ENCODE results near the gene CCDC159.

The CCDC159 gene

GRCh38 chr19:11322269-11323024, 23.9 kb upstream of the CCDC159 start:
- H3K27ac ChIP-seq (ENCODE audit: low read depth, low read length): no peak overlapping the region
- TF ChIP-seq CTCF (IDR thresholded peaks at IDR 0.05; ENCODE audit: insufficient read depth, low read length, poor library complexity, severe bottlenecking) (no peak), EZH2phosphoT487 (conservative IDR thresholded peaks at IDR 0.05; ENCODE audit: low read length) (no peak)
- no peaks in the 10 kb centered on the region for H3K79me2 ChIP-seq (ENCODE audit: insufficient read depth, low read length)
- H3K4me3 ChIP-seq (ENCODE audit: insufficient read depth, low read length, poor library complexity, severe bottlenecking): no peak overlapping the region
- no peaks in the 10 kb centered on the region for H3F3A ChIP-seq (ENCODE audit: insufficient read depth)
- no peaks in the 10 kb centered on the region for H3K36me3 ChIP-seq (ENCODE audit: low read length)
- no peak overlapping the region for H2AFZ ChIP-seq (ENCODE audit: low read depth, low read length, severe bottlenecking)
- H3K9me2 ChIP-seq (replicated peaks; ENCODE audit: insufficient read depth, low read length): no peaks in the 10 kb centered on the region
- H3K27me3 ChIP-seq (ENCODE audit: low read length): no peaks in the 10 kb centered on the region
- H3K4me2 ChIP-seq (ENCODE audit: low read depth, low read length, poor library complexity, severe bottlenecking): no peak overlapping the region
- H3K9me3 ChIP-seq (ENCODE audit: insufficient read depth, low read length): no peaks in the 10 kb centered on the region
- H3K9ac ChIP-seq (ENCODE audit: low read length): no peak overlapping the region
- H4K20me1 ChIP-seq (ENCODE audit: low read depth, low read length): no peaks in the 10 kb centered on the region

DNA sequence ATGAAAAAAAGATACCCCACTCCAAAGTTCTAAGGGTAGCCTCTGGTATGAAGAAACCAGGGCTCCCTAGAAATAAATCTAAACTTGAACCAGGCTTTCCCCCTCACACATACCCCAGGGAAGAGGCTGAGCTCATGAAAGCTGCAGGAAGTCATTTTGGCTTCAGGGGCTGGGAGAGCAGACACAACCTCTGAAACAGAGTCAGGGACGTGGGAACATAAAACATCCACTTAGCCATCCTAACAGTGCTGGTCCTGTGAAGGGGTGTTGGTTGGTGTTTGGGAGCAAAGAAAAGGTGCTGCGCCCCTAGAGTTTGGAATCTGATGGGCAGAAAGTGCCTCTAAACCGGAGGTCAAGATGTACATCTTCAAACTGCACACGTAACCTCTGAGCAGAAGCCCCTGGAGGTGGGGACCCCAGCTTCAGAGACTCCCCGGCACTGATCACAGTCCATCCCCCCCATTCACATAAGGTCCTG, 22.7 kb upstream of the CCDC159 start:
- Histone ChIP-seq H3K9me2 (replicated peaks; ENCODE audit: insufficient read depth, low read length) (no peaks in the 10 kb centered on the region), H3K27me3 (ENCODE audit: low read length) (no peaks in the 10 kb centered on the region), H3K9me3 (ENCODE audit: insufficient read depth, low read length) (no peaks in the 10 kb centered on the region), H3K36me3 (ENCODE audit: low read length) (no peaks in the 10 kb centered on the region), H3K79me2 (ENCODE audit: insufficient read depth, low read length) (no peaks in the 10 kb centered on the region), H3K27ac (ENCODE audit: low read depth, low read length) (no peak overlapping the region), H3K4me2 (ENCODE audit: low read depth, low read length, poor library complexity, severe bottlenecking) (no peak overlapping the region), H4K20me1 (ENCODE audit: low read depth, low read length) (no peaks in the 10 kb centered on the region), H2AFZ (ENCODE audit: low read depth, low read length, severe bottlenecking) (no peak overlapping the region), H3K9ac (ENCODE audit: low read length) (no peak overlapping the region), H3K4me3 (ENCODE audit: insufficient read depth, low read length, poor library complexity, severe bottlenecking) (no peak overlapping the region), H3F3A (ENCODE audit: insufficient read depth) (no peaks in the 10 kb centered on the region)
- no peak for TF ChIP-seq CTCF (IDR thresholded peaks at IDR 0.05; ENCODE audit: insufficient read depth, low read length, poor library complexity, severe bottlenecking)
- TF ChIP-seq EZH2phosphoT487 (conservative IDR thresholded peaks at IDR 0.05; ENCODE audit: low read length): no peak

GRCh38 chr19:11324079-11324661, 22.1 kb upstream of the CCDC159 start:
- no peak overlapping the region for H3K4me3 ChIP-seq (ENCODE audit: insufficient read depth, low read length, poor library complexity, severe bottlenecking)
- no peaks in the 10 kb centered on the region for H3K27me3 ChIP-seq (ENCODE audit: low read length)
- no peak for TF ChIP-seq CTCF (IDR thresholded peaks at IDR 0.05; ENCODE audit: insufficient read depth, low read length, poor library complexity, severe bottlenecking)
- H3K4me2 ChIP-seq (ENCODE audit: low read depth, low read length, poor library complexity, severe bottlenecking): no peak overlapping the region
- H2AFZ ChIP-seq (ENCODE audit: low read depth, low read length, severe bottlenecking): no peak overlapping the region
- no peaks in the 10 kb centered on the region for H3K9me3 ChIP-seq (ENCODE audit: insufficient read depth, low read length)
- H3K36me3 ChIP-seq (ENCODE audit: low read length): no peaks in the 10 kb centered on the region
- H3K9me2 ChIP-seq (replicated peaks; ENCODE audit: insufficient read depth, low read length): no peaks in the 10 kb centered on the region
- H3K27ac ChIP-seq (ENCODE audit: low read depth, low read length): no peak overlapping the region
- H3K79me2 ChIP-seq (ENCODE audit: insufficient read depth, low read length): no peaks in the 10 kb centered on the region
- no peaks in the 10 kb centered on the region for H3F3A ChIP-seq (ENCODE audit: insufficient read depth)
- H4K20me1 ChIP-seq (ENCODE audit: low read depth, low read length): no peaks in the 10 kb centered on the region
- H3K9ac ChIP-seq (ENCODE audit: low read length): no peak overlapping the region

All from SU-DHL-6 (cell line).